Tibial nerve (tissue), 3 donors: ENCODE results near the gene RASSF7.
"Not testable (repeated sequence)": the region's sequence is repeated elsewhere in the genome, so short reads cannot be mapped to it uniquely, and the experiment has no call there.

Experiments used
- CTCF ChIP-seq, 5 experiments: fragments of 200-600 bp in 3 of 5; fragments of 450-650 bp in 2 of 5; sonication (generic) in 3 of 5; IDR thresholded peaks; one replicate each; pipeline ENCODE4 v1.5.1; 2016 to 2019; ENCODE audit warnings: antibody characterized with exemption in 5 of 5, mild to moderate bottlenecking in 3 of 5, moderate library complexity in 2 of 5
- POLR2A ChIP-seq, 2 donors: fragments of 450-650 bp; IDR thresholded peaks; one replicate each; pipeline ENCODE4 v1.6.1; 2017; ENCODE audit warnings: antibody characterized with exemption in 2 of 2, mild to moderate bottlenecking in 2 of 2, moderate library complexity in 2 of 2

GRCh38 chr11:574031-574570, 13.3 kb downstream of the RASSF7 start:
- not testable (repeated sequence) for TF ChIP-seq POLR2A, CTCF (IDR thresholded peaks at IDR 0.05)
